HEK293 (cell line): ENCODE results near the gene MOV10L1.
A peak's percentile ranks its signal among the peaks of the same experiment; 100 is the strongest.

Experiments
- CTCF ChIA-PET: fragments of 350-600 bp; formaldehyde crosslinking; extraction: SDS; loops from one replicate; lab custom pipeline; 2021; ENCODE audit warnings: antibody characterized with exemption; lab: Yijun Ruan, JAX
- POLR2A ChIA-PET: fragments of 300-600 bp; formaldehyde crosslinking; extraction: SDS; loops from one replicate; lab custom pipeline; 2020; ENCODE audit warnings: antibody characterized with exemption, inconsistent platforms; lab: Yijun Ruan, JAX
- H3K27ac ChIP-seq: fragments of 200-500 bp; sonication (Bioruptor generic); 2 replicates; pipeline ENCODE4 v1.5.1; 2014; ENCODE audit warnings: low read depth, low read length, control low read depth, inconsistent platforms; ENCODE audit errors: extremely low read depth
- H3K36me3 ChIP-seq, 2 experiments: fragments of 200-500 bp in 1 of 2; sonication (Bioruptor generic) in 1 of 2; 1 replicate in 1 of 2; 2 replicates in 1 of 2; pipeline ENCODE4 v1.5.1; 2014 to 2017; ENCODE audit warnings: inconsistent platforms in 2 of 2, low read length in 2 of 2; ENCODE audit not compliant: control insufficient read depth in 2 of 2, insufficient read depth in 1 of 2
- H3K4me1 ChIP-seq: fragments of 200-500 bp; sonication (Bioruptor generic); 2 replicates; pipeline ENCODE4 v1.5.1; 2014; ENCODE audit warnings: mild to moderate bottlenecking, low read length, inconsistent platforms; ENCODE audit not compliant: control insufficient read depth, insufficient read depth
- H3K4me3 ChIP-seq: 2 replicates; pipeline ENCODE4 v1.5.1; 2011; ENCODE audit warnings: low read depth, mild to moderate bottlenecking, control low read depth, low read length, moderate library complexity
- H3K9me3 ChIP-seq: fragments of 200-500 bp; sonication (Bioruptor generic); 2 replicates; pipeline ENCODE4 v1.5.1; 2014; ENCODE audit warnings: low read depth, low read length, inconsistent platforms; ENCODE audit not compliant: control insufficient read depth, insufficient read depth
- GLIS1 ChIP-seq: fragments of 450-650 bp; formaldehyde crosslinking; IDR thresholded peaks from 2 replicates; pipeline ENCODE4 v1.5.1; 2016; ENCODE audit warnings: missing biosample characterization, missing genetic modification characterization
- GLIS2 ChIP-seq: fragments of 450-650 bp; formaldehyde crosslinking; IDR thresholded peaks from 2 replicates; pipeline ENCODE4 v1.5.1; 2016; ENCODE audit warnings: missing biosample characterization, missing genetic modification characterization
- KLF10 ChIP-seq: fragments of 450-650 bp; IDR thresholded peaks from 2 replicates; pipeline ENCODE4 v1.5.1; 2018; ENCODE audit warnings: missing biosample characterization, mild to moderate bottlenecking, missing genetic modification characterization
- SCRT1 ChIP-seq: fragments of 450-650 bp; formaldehyde crosslinking; IDR thresholded peaks from 2 replicates; pipeline ENCODE4 v1.5.1; 2016; ENCODE audit warnings: missing biosample characterization, missing genetic modification characterization, borderline replicate concordance
- SETDB1 ChIP-seq: IDR thresholded peaks from one replicate; pipeline ENCODE4 v1.6.1; 2017; ENCODE audit warnings: mild to moderate bottlenecking, low read length, moderate library complexity, mixed read lengths; ENCODE audit not compliant: insufficient read length
- ZBTB1 ChIP-seq: fragments of 450-650 bp; formaldehyde crosslinking; IDR thresholded peaks from 2 replicates; pipeline ENCODE4 v1.5.1; 2016; ENCODE audit warnings: missing biosample characterization, missing genetic modification characterization
- ZBTB21 ChIP-seq: fragments of 450-650 bp; formaldehyde crosslinking; IDR thresholded peaks from 2 replicates; pipeline ENCODE4 v1.5.1; 2017; ENCODE audit warnings: missing biosample characterization, missing genetic modification characterization
- ZFHX2 ChIP-seq: fragments of 450-650 bp; formaldehyde crosslinking; conservative IDR thresholded peaks from 2 replicates; pipeline ENCODE4 v1.5.1; 2016; ENCODE audit warnings: missing biosample characterization, missing genetic modification characterization
- ZIC2 ChIP-seq: fragments of 450-650 bp; formaldehyde crosslinking; IDR thresholded peaks from 2 replicates; pipeline ENCODE4 v1.5.1; 2016; ENCODE audit warnings: missing biosample characterization, missing genetic modification characterization
- ZNF114 ChIP-seq: fragments of 450-650 bp; formaldehyde crosslinking; IDR thresholded peaks from 2 replicates; pipeline ENCODE4 v1.5.0; 2017; ENCODE audit warnings: missing biosample characterization, missing genetic modification characterization
- ZNF146 ChIP-seq: fragments of 450-650 bp; formaldehyde crosslinking; IDR thresholded peaks from 2 replicates; pipeline ENCODE4 v1.5.1; 2016; ENCODE audit warnings: missing biosample characterization, missing genetic modification characterization
- ZNF157 ChIP-seq: fragments of 450-650 bp; formaldehyde crosslinking; IDR thresholded peaks from 2 replicates; pipeline ENCODE4 v1.5.1; 2016; ENCODE audit warnings: missing biosample characterization, missing genetic modification characterization
- ZNF184 ChIP-seq: fragments of 450-650 bp; IDR thresholded peaks from 2 replicates; pipeline ENCODE4 v1.5.1; 2018; ENCODE audit warnings: missing biosample characterization, mild to moderate bottlenecking, missing genetic modification characterization
- ZNF223 ChIP-seq: fragments of 450-650 bp; formaldehyde crosslinking; IDR thresholded peaks from 2 replicates; pipeline ENCODE4 v1.5.1; 2016; ENCODE audit warnings: missing biosample characterization, missing genetic modification characterization
- ZNF24 ChIP-seq: fragments of 450-650 bp; formaldehyde crosslinking; IDR thresholded peaks from 2 replicates; pipeline ENCODE4 v1.5.1; 2016; ENCODE audit warnings: missing biosample characterization, missing genetic modification characterization
- ZNF549 ChIP-seq: fragments of 450-650 bp; IDR thresholded peaks from 2 replicates; pipeline ENCODE4 v1.5.1; 2018; ENCODE audit warnings: missing biosample characterization, missing genetic modification characterization, mild to moderate bottlenecking, inconsistent platforms, moderate library complexity
- ZNF558 ChIP-seq: fragments of 450-650 bp; formaldehyde crosslinking; IDR thresholded peaks from 2 replicates; pipeline ENCODE4 v1.5.1; 2016; ENCODE audit warnings: missing biosample characterization, missing genetic modification characterization
- ZNF571 ChIP-seq: fragments of 450-650 bp; formaldehyde crosslinking; IDR thresholded peaks from 2 replicates; pipeline ENCODE4 v1.5.0; 2017; ENCODE audit warnings: missing biosample characterization, missing genetic modification characterization
- ZNF621 ChIP-seq: fragments of 450-650 bp; formaldehyde crosslinking; IDR thresholded peaks from 2 replicates; pipeline ENCODE4 v1.5.1; 2017; ENCODE audit warnings: missing biosample characterization, missing genetic modification characterization
- ZNF830 ChIP-seq: fragments of 450-650 bp; IDR thresholded peaks from 2 replicates; pipeline ENCODE4 v1.5.0; 2018; ENCODE audit warnings: missing biosample characterization, missing genetic modification characterization, low read depth, mild to moderate bottlenecking, moderate library complexity
- TF ChIP-seq, protein P1 (sequence below): fragments of 450-650 bp; formaldehyde crosslinking; IDR thresholded peaks from 2 replicates; pipeline ENCODE4 v1.5.1; 2016; ENCODE audit warnings: missing biosample characterization, missing genetic modification characterization
- TF ChIP-seq, protein P2 (sequence below): fragments of 450-650 bp; formaldehyde crosslinking; IDR thresholded peaks from 2 replicates; pipeline ENCODE4 v1.5.1; 2016; ENCODE audit warnings: missing biosample characterization, missing genetic modification characterization
- TF ChIP-seq, protein P3 (sequence below): fragments of 450-650 bp; formaldehyde crosslinking; IDR thresholded peaks from 2 replicates; pipeline ENCODE4 v1.5.1; 2017; ENCODE audit warnings: missing biosample characterization, missing genetic modification characterization
- TF ChIP-seq, protein P4 (sequence below): fragments of 450-650 bp; IDR thresholded peaks from 2 replicates; pipeline ENCODE4 v1.5.1; 2018; ENCODE audit warnings: missing biosample characterization, mild to moderate bottlenecking, missing genetic modification characterization

Gene MOV10L1

DNA sequence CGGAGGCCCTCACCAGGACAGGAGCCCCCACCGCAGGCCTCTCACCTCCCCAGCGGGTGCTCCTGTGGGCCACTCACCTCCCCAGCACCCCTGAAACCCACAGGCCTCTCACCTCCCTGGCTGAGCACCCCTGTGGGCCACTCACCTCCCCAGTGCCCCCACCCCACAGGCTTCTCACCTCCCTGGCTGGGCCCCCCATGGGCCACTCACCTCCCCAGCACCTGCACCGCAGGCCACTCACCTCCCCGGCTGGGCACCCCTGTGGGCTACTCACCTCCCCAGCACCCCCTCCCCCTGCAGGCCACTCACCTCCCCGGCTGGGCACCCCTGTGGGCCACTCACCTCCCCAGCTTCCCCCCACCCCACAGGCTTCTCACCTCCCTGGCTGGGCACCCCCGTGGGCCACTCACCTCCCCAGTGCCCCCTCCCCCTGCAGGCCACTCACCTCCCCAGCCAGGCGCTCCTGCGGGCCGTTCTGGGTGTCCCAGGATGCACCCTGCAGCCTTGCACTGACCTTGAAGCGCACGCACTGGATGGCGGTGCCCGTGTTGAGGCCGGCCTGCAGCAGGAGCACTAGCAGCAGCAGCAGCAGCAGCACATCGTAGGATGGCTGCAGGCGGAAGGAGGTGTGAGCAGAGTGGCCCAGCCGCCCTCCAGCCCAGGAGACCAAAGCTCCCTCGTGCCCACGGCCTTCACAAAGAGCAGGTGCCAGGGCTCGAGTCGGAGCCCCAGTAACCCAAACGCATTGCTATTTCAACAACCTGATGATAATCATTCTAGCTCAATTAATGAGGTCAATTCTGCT lies 26.0 kb upstream of the MOV10L1 start:
- Histone ChIP-seq H3K4me3 (no peak overlapping the region), H3K27ac (no peak overlapping the region), H3K4me1 (no peaks in the 10 kb centered on the region), H3K9me3 (no peaks in the 10 kb centered on the region), H3K36me3 (no peaks in the 10 kb centered on the region)
- CTCF ChIA-PET: interaction anchor here (0.5 kb wide), 1 partner anchor 28 kb away, joined by 4 read pairs; no protein-coding TSS in a partner anchor
- no peak for TF ChIP-seq GLIS2 (tag by site-specific recombination)
- TF ChIP-seq ZFHX2 (tag by site-specific recombination): 0 out of 2 replicates have a peak, but pooled peaks have one; percentile 10
- no peak for TF ChIP-seq ZNF571 (tag by site-specific recombination)
- TF ChIP-seq GLIS1: peak; percentile 88
- TF ChIP-seq ZNF146 (tag by site-specific recombination): no peak
- POLR2A ChIA-PET: no interaction called here

DNA sequence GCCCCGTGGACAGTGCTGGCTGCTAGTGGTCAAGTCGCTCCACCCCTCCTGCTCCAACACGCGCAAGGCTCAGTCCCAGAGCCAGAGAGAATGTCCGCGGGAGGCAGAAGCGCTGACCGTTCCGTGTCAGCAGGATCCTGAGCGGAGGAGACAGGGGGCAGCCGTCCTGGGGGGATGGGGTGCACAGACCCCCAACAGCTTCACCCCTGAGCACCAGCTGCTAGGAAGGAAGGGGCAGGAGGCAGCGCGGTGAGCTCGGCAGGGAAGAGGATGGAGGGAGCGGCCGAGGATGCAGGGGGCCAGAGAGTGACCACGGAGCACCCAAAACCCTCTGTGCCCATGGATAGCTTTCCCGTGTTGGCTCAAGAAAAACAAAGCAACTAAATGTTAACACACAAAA lies 25.4 kb upstream of the MOV10L1 start:
- Histone ChIP-seq H3K36me3 (no peaks in the 10 kb centered on the region), H3K9me3 (no peaks in the 10 kb centered on the region), H3K4me1 (no peaks in the 10 kb centered on the region), H3K27ac (no peak overlapping the region), H3K4me3 (no peak overlapping the region)
- ChIA-PET POLR2A (no interaction called here), CTCF (no interaction called here)
- TF ChIP-seq, protein P1, sequence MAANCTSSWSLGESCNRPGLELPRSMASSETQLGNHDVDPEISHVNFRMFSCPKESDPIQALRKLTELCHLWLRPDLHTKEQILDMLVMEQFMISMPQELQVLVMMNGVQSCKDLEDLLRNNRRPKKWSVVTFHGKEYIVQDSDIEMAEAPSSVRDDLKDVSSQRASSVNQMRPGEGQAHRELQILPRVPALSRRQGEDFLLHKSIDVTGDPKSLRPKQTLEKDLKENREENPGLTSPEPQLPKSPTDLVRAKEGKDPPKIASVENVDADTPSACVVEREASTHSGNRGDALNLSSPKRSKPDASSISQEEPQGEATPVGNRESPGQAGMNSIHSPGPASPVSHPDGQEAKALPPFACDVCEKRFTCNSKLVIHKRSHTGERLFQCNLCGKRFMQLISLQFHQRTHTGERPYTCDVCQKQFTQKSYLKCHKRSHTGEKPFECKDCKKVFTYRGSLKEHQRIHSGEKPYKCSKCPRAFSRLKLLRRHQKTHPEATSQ (tag by site-specific recombination): no peak
- peak; percentile 78 for TF ChIP-seq ZIC2

DNA sequence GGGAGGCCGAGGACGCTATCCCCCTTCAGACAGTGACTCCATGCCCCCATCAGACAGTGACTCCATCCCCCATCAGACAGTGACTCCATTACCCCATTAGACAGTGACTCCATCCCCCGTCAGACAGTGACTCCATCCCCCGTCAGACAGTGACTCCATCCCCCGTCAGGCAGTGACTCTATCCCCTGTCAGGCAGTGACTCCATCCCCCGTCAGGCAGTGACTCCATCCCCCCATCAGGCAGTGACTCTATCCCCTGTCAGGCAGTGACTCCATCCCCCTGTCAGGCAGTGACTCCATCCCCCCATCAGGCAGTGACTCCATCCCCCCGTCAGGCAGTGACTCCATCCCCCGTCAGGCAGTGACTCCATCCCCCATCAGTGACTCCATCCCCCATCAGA lies 22.6 kb upstream of the MOV10L1 start:
- CTCF ChIA-PET: interaction anchor here (0.7 kb wide), 1 partner anchor 365 kb away, joined by 10 read pairs; no protein-coding TSS in a partner anchor
- no peaks in the 10 kb centered on the region for H3K36me3 ChIP-seq
- no peaks in the 10 kb centered on the region for H3K9me3 ChIP-seq
- POLR2A ChIA-PET: no interaction called here
- H3K4me3 ChIP-seq: no peak overlapping the region
- no peak overlapping the region for H3K27ac ChIP-seq
- peak; percentile 69 for TF ChIP-seq SETDB1
- TF ChIP-seq ZNF621 (tag by site-specific recombination): no peak
- TF ChIP-seq ZNF571 (tag by site-specific recombination): no peak
- TF ChIP-seq ZNF558: no peak
- TF ChIP-seq ZNF549 (tag by site-specific recombination): no peak
- no peak for TF ChIP-seq ZNF830 (tag by site-specific recombination)
- no peaks in the 10 kb centered on the region for H3K4me1 ChIP-seq

DNA sequence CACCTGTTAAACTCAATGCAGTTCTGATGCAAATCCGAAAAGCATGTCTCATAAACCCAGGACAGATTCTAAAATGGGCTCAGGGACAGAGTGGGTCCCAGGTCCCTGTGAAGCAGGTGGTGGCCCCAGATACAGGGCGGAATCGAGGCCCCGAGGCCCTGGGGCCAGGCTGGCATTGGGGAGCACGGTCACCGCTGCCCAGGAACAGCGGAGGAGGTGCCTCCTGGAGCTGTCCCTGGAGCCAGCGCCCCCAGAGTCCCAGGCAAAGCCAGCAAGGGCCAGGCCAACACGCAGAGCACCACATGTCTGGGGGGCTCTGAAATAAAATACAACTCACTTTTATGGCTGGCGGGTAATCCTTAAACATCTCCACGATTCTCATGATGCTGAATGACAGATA lies 21.7 kb upstream of the MOV10L1 start:
- no peak overlapping the region for H3K27ac ChIP-seq
- POLR2A ChIA-PET: no interaction called here
- H3K36me3 ChIP-seq: no peaks in the 10 kb centered on the region
- H3K9me3 ChIP-seq: no peaks in the 10 kb centered on the region
- H3K4me1 ChIP-seq: no peaks in the 10 kb centered on the region
- H3K4me3 ChIP-seq: no peak overlapping the region
- CTCF ChIA-PET: no interaction called here
- TF ChIP-seq, protein P2, sequence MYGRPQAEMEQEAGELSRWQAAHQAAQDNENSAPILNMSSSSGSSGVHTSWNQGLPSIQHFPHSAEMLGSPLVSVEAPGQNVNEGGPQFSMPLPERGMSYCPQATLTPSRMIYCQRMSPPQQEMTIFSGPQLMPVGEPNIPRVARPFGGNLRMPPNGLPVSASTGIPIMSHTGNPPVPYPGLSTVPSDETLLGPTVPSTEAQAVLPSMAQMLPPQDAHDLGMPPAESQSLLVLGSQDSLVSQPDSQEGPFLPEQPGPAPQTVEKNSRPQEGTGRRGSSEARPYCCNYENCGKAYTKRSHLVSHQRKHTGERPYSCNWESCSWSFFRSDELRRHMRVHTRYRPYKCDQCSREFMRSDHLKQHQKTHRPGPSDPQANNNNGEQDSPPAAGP (tag by site-specific recombination): no peak
- TF ChIP-seq KLF10 (tag by site-specific recombination) (no peak), ZNF223 (no peak), ZBTB1 (tag by site-specific recombination) (no peak), ZNF184 (tag by site-specific recombination) (no peak), ZBTB21 (tag by site-specific recombination) (no peak), ZNF157 (tag by site-specific recombination) (no peak), ZNF114 (no peak), ZNF24 (tag by site-specific recombination) (no peak), SCRT1 (no peak)
- TF ChIP-seq, protein P3, sequence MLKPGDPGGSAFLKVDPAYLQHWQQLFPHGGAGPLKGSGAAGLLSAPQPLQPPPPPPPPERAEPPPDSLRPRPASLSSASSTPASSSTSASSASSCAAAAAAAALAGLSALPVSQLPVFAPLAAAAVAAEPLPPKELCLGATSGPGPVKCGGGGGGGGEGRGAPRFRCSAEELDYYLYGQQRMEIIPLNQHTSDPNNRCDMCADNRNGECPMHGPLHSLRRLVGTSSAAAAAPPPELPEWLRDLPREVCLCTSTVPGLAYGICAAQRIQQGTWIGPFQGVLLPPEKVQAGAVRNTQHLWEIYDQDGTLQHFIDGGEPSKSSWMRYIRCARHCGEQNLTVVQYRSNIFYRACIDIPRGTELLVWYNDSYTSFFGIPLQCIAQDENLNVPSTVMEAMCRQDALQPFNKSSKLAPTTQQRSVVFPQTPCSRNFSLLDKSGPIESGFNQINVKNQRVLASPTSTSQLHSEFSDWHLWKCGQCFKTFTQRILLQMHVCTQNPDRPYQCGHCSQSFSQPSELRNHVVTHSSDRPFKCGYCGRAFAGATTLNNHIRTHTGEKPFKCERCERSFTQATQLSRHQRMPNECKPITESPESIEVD (tag by site-specific recombination): no peak
- TF ChIP-seq, protein P4, sequence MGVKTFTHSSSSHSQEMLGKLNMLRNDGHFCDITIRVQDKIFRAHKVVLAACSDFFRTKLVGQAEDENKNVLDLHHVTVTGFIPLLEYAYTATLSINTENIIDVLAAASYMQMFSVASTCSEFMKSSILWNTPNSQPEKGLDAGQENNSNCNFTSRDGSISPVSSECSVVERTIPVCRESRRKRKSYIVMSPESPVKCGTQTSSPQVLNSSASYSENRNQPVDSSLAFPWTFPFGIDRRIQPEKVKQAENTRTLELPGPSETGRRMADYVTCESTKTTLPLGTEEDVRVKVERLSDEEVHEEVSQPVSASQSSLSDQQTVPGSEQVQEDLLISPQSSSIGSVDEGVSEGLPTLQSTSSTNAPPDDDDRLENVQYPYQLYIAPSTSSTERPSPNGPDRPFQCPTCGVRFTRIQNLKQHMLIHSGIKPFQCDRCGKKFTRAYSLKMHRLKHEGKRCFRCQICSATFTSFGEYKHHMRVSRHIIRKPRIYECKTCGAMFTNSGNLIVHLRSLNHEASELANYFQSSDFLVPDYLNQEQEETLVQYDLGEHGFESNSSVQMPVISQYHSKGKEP: no peak
